Lung microvascular endothelial cell (primary cell): Measurements from ENCODE around the gene SFRP5. TPM values are rescaled to one million over a fixed set of nuclear protein-coding genes. Genes with fewer than 3 reads are reported as not detected.

Source experiments
- DNase-seq, 2 donors: peaks; one replicate each; pipeline versions ENCODE4 v3.0.0 to v3.0.0-alpha.2; 2010; ENCODE audit warnings: low read depth in 2 of 2
- total RNA-seq: library from RNA; depleted of rRNA; stranded (reverse); fragments of >200 nt; gene quantifications from 2 replicates; pipeline ENCODE4 v1.2.1, GENCODE V29; 2014

Gene SFRP5
- total RNA-seq, 1 donor from 2014 or later: not detected

DNA sequence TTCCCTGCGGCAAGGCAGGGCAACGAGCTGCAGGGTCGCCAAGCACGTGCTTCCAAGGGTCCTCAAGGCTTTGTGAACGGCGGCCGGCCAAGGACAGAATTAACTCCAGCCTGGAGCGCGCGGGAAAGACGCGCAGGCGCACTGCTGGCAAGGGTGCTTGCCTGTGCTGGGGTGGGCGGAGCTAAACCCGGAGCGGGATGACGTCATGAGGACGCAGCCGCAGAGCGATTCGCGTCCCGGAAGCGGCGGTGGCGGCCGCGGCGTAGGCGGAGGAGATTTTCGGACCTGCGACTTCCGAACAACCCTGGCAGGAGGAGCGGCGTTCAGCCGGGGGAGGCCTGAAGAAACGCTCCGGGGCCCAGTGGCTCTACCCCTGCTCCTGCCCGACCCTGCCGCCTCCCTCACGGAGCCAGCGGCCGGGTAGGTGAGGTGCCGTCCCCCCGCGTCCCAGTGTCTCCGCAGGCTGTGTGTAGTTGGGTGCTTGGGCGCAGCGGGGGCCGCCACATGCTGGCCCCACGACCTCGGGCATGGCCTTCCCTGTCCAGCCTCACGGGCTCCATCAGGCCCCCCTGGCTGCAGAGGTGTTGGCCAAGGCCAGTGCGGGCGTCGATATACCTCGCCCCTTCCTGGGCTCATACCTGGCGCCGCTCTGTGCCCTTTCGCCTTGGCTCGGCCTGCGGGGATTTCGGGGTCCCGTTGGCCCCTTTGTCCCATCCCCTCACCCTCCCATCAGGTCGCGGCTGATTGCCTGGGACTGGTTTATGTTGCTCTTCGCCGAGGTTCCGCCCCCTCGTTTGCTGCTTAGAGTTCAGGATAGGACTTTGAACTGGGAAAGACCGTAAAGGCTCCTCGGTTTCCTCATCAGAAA, 34.7 kb downstream of the SFRP5 start, which contains the start of gene ZFYVE27:
TSS of gene ZFYVE27 (plus strand) at position 227 of the 868 bp plus-strand sequence. CDS start 1,350 bp downstream, outside the sequence.
- peak; percentile 96 to 97 for DNase-seq

DNA sequence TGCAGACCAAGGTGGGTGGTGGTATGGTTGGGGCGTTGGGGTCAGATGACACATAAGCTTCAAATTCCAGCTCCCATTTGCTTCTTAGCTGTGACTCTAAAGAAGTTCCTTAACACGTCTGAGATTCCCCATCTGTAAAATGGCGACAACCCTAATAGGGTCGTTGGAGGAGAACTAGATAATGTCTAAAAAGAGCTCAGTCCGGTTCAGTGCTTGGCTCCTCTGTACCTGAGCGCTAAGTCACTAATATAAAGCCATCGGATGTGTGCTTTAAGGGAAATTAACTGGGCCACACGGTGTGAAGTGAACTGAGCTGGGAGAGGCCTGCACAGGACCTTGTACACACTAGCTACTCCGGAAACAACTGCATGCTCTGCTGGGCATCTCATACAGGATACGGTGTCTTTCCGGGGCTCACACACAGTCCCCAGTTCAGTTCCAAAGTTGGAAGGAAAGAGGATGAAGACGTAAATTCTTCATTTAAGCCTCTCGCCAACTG, 35.3 kb downstream of the SFRP5 start:
- no peak for DNase-seq

DNA sequence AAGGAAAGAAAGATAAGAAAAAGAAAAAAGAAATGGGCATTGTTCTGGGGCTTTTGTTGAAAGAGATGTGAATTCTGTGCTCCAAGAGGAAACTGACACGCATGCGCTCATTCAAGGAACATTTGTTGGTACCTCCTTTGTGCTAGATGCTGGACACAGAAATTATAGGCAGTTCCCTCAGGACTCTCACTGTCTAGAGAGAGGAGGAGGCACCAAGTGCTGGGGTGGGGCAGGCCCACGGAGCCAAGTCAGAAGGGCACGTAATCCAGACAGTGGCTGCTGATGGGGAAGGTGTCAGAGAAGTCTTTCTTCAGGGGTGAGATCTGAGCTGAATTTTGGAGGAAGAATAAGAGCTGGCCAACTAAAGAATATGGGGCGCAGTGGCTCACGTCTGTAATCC, 37.8 kb downstream of the SFRP5 start:
- no peak for DNase-seq

DNA sequence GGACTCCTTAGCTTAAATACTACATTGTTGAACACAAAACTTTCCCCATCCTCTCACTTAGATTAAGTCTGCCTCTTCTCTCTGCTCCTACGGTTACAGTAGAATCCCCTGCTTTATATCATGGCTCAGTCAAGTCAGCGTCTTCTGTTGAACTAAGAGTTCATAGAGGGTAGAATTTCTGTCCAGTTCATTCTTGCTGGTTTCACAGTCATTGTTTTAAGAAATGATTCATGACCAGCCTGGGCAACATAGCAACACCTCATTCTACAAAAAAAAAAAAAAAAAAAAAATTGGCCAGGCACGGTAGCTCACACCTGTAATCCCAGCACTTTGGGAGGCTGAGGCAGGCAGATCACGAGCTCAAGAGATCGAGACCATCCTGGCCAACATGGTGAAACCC, 38.5 kb downstream of the SFRP5 start:
- no peak for DNase-seq

DNA sequence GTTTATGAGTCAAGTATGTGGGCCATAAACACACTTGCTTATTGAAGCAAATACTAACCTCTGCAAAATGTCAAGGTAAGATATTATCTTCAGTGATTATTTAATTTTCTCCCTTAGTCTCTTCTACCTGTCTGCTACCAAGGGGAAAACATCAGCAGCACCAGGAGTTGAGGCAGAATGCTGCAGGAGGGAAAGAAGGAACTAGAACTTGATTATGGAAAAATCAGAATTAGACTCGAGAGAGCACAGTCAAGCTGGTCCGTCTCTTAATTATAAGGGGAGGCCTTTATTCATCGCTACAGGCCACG, 39.8 kb downstream of the SFRP5 start:
- DNase-seq: no peak

DNA sequence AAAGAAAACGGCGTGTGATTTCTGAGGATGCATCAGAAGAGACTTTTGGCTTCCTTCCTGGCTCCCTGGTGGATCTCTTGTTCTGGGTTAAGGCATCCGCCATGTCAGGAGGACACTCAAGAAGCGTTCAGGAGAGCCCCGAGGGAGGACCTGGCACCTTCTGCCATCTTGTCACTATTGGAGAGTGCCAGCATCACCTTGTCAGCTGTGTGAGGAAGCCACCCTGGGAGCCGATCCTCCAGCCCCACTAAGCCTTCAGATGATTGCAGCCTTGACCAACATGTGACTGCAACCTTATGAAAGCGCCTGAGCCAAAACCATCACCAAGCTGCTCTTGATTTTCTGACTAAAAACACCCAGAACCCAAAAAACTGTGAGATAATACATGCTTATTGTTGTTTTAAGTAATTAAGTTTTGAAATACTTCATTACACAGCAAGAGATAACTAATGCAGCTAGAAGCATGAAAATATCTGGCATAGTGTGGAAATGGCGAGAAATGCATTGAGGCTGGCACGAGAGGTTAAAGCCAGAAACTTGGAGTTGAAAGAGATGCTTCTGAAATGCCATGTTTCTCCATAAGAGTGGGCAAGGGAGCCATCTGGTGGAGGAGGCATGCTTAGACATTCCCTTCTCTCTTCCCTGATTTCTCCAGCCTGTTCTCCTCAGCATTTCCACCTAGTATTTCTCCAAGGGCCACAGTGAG, 40.3 kb downstream of the SFRP5 start:
- DNase-seq: peak; percentile 75 to 81

DNA sequence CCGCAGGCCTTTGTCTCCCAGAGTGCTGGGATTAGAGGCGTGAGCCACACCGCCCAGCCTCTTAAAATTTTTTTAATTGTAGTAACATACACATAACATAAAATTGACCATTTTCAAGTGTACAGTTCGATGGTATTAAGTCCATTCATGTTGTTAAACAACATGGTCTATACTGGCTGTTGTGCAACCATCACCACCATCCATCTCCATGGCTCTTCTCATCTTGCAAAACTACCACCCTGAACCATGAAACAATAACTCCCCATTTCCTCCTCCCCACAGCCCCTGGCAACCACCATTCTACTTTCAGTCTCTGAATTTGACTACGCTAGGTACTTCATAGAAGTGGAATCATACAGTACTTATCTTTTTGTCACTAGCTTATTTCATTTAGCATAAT, 42.8 kb downstream of the SFRP5 start:
- no peak for DNase-seq

DNA sequence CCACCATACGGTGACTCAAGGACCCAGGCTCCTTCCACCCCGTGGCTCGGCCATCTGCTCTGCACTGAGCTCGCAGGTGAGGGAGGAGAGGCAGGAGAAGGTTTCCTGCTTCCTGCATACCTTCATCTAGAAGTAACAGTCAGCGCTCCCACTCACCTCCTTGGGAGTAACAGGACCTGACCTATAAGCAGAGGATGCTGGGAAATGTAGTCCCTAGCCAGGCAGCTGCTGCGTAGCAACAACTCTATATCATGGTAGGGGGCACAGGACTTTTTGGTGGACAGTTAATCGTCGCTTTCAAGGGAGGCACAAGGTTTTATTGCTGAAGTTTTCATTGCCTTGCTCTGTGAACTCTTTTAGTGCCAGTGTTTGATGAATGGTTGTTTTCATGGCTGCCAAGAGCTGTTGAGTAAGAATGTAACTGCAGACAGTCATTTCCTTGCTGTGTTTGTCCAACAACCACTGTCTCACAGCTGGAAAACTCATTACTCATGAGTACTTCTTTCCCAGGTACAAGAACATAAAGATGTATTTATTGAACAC, 45.1 kb downstream of the SFRP5 start:
- peak; percentile 82 to 87 for DNase-seq

DNA sequence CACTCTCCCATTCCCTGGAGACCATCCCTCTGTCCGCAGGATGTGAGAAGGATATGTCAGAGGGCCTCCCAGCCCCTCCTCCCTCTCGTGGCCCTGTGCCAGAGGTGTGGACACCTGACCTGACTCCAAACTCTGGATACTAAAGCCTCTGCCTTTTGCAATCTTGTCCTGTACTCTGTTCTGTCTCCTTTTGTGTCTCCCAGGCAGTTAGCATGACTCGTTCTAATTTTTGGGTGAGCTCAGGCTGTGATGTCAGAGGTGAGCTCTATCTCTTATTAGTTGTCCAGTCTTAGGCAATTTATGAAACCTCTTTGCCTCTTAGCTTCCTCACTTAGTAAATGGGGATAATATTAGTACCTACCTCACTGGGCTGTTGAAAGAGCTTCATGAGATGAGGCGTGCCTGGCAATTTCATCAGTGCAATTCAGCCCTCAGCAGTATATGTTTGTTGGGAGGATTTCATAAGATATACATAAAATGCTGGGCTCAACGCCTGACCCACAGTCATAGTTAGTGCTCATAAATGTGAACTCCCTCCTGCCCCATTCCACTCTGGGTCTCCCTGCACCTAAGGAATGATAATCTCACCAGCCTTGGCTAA, 47.4 kb downstream of the SFRP5 start:
- no peak for DNase-seq

DNA sequence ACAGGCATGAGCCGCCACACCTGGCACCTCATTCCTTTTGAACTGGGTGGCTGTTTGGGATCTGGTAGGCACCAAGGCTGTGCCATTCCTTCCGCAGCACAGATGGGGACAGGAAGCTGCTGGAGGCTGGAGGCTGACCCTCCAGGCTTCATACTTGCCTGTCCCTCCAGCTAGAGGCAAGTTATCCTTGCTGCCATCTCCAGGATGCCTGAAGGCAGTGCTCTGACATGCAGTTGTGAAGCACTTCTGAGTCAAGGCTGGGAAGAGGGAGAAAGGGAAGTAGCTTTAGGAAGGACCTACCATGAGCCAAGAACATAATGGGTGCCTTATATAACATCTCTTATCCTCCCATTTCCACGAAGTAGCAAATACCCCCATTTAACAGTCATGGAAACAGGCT, 48.8 kb downstream of the SFRP5 start:
- DNase-seq: no peak

DNA sequence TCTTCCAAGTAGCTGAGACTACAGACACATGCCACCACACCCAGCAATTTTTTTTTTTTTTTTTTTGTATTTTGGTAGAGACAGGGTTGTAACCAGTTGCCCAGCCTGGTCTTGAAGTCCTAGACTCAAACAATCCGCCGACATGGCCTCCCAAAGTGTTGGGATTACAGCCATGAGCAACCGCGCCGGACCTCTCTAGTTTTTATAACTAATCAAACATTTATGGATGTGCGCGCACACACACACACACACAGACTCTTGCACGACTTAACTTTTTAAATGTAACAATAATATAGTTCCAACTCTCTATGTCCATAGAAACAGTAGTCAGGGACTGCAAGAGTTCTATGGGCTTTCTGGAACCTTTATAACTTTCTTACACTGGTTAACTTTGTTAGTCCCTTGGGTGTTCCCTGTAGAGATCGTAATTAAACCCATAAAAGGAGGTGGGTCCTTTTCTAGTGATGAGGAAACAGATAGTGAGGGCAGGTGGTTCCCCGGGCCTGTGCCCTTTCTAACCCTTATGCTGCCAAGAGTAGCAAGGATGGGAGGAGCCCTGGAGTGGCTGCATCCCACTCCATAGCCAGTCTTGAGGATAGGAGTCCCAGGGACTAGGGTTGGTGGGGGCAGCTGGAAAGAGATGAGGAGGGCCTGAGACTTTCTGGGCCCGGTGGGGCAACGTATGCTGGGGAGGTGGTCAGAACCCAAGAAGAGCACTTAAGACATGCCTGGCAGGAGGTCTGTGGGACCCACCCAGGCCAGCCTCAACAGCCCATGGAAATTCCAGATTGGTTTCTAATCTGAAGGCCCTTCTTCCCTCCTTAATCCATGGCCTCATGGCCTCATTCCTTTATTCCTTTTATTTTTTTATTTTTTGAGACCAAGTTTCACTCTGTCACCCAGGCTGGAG, 49.7 kb downstream of the SFRP5 start:
- no peak for DNase-seq

DNA sequence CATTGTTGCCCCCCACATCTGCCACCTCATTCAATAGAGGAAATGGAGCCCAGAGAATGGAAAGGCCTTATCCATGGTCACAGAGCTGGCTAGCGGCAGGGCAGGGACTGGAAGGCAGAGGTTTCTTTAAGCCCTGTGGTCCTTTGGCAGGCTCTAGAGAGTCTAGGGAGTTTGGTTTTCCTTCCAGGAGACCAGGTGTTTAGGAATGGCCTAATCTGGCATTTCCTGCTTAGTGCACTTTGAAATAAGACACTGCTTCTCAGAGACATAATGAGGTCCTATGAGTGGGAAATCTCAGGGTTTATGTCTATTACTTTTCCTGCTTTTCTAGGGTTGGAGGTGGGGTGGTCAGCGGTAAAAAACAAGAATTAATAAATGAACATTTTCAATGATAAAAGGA, 52.2 kb downstream of the SFRP5 start:
- no peak for DNase-seq

DNA sequence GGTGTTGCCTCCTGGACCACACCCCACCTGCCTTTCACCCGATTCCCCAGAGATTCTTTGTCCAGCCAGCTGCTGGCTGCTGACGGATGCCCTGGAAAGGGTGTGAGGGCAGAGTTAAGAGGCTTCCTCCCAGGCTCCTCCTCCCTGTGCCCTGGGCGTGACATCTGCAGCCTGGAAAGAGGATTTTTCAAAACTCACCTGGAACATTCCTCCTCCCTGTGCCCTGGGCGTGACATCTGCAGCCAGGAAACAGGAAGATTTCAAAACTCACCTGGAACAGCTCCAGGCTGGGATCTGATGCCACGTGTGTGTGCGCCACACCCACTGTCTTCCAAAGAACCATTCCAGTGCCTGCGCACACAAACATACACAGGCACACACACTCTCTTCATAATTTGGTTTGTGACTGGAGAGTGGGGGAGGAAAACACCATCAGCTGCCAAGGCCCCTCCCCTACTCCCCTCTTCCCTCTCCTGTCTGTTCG, 53.1 kb downstream of the SFRP5 start:
- peak in 1 of 2 donors; percentile 77 for DNase-seq

DNA sequence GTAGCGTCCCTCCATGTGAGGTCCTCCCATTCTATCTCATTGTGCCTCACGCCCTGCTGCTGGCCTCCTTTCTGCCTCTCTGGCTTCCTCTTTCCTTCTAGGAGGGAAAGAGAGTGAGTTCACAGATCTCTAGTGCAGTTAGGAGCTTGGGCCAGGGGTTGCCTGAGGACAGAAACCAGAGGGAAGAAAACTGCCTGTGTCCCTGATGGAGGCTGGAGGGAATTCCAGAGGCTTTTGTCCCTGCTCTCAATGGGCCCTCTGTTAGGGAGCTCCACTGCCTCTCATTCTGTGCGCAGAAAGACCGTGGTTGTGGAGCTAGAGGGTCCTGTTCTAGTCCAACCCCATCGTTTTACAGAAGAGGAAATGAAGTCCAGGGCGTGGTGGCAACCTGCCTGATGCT, 53.6 kb downstream of the SFRP5 start:
- no peak for DNase-seq

DNA sequence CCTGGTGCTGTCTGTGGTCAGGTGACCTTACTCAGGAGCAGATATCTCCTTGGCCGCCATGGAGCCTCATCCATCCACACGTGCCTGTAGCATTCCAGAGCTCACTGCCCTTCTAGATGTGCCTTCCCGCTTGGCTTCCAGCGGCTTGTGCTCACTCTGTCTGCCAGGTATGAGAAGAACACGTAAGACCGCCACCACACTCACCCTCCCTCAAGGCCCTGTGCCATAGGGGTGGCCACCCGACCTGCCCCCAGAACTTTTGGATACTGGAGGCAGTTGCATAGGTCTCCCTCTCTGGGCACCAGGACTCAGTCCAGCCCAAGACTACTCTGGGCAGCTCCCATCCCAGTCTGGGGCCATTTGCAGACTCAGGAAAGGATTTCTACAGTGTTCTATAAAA, 54.2 kb downstream of the SFRP5 start:
- DNase-seq: no peak

Other genes with a start within 250 kb of the SFRP5 start
- gene ANKRD2, start 199.2 kb downstream of the SFRP5 start, total RNA-seq: 0.20 and 0.44 TPM in 2 replicates
- under 0.01 and 0.87 TPM in 2 replicates for gene HOGA1, start 187.6 kb downstream of the SFRP5 start, total RNA-seq
- not detected in 2 replicates for gene C10orf62, start 182.3 kb downstream of the SFRP5 start, total RNA-seq
- 1.1 and 2.6 TPM in 2 replicates for gene MORN4, start 138.5 kb downstream of the SFRP5 start, total RNA-seq
- gene PI4K2A, start 131.3 kb downstream of the SFRP5 start, total RNA-seq: 10.1 and 10.2 TPM in 2 replicates
- gene AVPI1, start 84.8 kb downstream of the SFRP5 start, total RNA-seq: 3.7 and 5.0 TPM in 2 replicates
- 10.7 and 11.5 TPM in 2 replicates for gene MARVELD1, start 58.3 kb downstream of the SFRP5 start, total RNA-seq
- 11.3 and 18.8 TPM in 2 replicates for gene ZFYVE27, start 34.9 kb downstream of the SFRP5 start, total RNA-seq
- gene GOLGA7B, start 77.8 kb upstream of the SFRP5 start, total RNA-seq: under 0.01 TPM in 2 replicates